WTC11 (cell line): ENCODE data around the gene POU5F1.

Experiments used
- FOXK1 ChIP-seq: sonication (generic); formaldehyde crosslinking; IDR thresholded peaks from 2 replicates; pipeline ENCODE4 v1.8.0; 2022; ENCODE audit warnings: mild to moderate bottlenecking, moderate library complexity, missing genetic modification reagents
- SP1 ChIP-seq: sonication (generic); formaldehyde crosslinking; conservative IDR thresholded peaks from 2 replicates; pipeline ENCODE4 v1.8.1; 2022; ENCODE audit warnings: missing genetic modification reagents
- ZBTB21 ChIP-seq: sonication (generic); formaldehyde crosslinking; IDR thresholded peaks from 2 replicates; pipeline ENCODE4 v1.8.1; 2023; ENCODE audit warnings: mild to moderate bottlenecking, missing genetic modification reagents, borderline replicate concordance
- TF ChIP-seq, protein P1 (sequence below): fragments of 200-600 bp; IDR thresholded peaks from 2 replicates; pipeline ENCODE4 v1.8.0; 2022; ENCODE audit warnings: antibody characterized with exemption
- TF ChIP-seq, protein P2 (sequence below): sonication (generic); formaldehyde crosslinking; IDR thresholded peaks from 2 replicates; pipeline ENCODE4 v1.8.1; 2023; ENCODE audit warnings: mild to moderate bottlenecking, missing genetic modification reagents, moderate library complexity
- TF ChIP-seq, protein P3 (sequence below): sonication (generic); formaldehyde crosslinking; conservative IDR thresholded peaks from 2 replicates; pipeline ENCODE4 v1.8.1; 2022; ENCODE audit warnings: mild to moderate bottlenecking, missing genetic modification reagents

DNA sequence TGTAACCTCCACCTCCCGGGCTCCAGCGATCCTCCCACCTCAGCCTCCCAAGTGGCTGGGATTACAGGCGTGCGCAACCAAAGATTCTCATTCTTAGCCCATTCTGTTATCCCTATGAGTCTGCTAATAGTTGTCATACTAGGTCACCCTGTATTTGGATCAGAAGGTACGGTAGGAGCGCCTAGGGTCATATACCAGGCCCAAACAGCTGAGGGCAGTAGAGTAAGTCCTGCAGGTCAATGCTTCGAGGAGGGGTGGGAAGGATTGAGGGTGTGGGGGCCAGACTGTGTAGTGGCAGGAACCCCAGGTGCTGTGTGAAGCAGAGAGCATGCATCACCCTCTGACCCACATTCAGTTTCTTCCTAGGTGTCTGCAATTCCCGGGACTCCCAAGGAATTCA, 22.7 kb upstream of the POU5F1 start:
- TF ChIP-seq, protein P1, sequence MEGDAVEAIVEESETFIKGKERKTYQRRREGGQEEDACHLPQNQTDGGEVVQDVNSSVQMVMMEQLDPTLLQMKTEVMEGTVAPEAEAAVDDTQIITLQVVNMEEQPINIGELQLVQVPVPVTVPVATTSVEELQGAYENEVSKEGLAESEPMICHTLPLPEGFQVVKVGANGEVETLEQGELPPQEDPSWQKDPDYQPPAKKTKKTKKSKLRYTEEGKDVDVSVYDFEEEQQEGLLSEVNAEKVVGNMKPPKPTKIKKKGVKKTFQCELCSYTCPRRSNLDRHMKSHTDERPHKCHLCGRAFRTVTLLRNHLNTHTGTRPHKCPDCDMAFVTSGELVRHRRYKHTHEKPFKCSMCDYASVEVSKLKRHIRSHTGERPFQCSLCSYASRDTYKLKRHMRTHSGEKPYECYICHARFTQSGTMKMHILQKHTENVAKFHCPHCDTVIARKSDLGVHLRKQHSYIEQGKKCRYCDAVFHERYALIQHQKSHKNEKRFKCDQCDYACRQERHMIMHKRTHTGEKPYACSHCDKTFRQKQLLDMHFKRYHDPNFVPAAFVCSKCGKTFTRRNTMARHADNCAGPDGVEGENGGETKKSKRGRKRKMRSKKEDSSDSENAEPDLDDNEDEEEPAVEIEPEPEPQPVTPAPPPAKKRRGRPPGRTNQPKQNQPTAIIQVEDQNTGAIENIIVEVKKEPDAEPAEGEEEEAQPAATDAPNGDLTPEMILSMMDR, result no peak
- no peak for TF ChIP-seq SP1 (CRISPR knock-in tag)
- TF ChIP-seq ZBTB21 (CRISPR knock-in tag), result no peak
- no peak for TF ChIP-seq FOXK1 (CRISPR knock-in tag)
- TF ChIP-seq, protein P2, sequence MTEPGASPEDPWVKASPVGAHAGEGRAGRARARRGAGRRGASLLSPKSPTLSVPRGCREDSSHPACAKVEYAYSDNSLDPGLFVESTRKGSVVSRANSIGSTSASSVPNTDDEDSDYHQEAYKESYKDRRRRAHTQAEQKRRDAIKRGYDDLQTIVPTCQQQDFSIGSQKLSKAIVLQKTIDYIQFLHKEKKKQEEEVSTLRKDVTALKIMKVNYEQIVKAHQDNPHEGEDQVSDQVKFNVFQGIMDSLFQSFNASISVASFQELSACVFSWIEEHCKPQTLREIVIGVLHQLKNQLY (CRISPR knock-in tag), result no peak
- TF ChIP-seq, protein P3, sequence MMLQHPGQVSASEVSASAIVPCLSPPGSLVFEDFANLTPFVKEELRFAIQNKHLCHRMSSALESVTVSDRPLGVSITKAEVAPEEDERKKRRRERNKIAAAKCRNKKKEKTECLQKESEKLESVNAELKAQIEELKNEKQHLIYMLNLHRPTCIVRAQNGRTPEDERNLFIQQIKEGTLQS (CRISPR knock-in tag), result no peak
